Activated naive CD4-positive, alpha-beta T cell treated with anti-CD3 and anti-CD28 coated beads, Interleukin-2, amount 50 U/mL, for 72 hours (primary cell): ENCODE data around the gene TOR1AIP2. TPM values are rescaled to one million over a fixed set of nuclear protein-coding genes. Genes with fewer than 3 reads are reported as not detected.
"Not testable (repeated sequence)": the region's sequence is repeated elsewhere in the genome, so short reads cannot be mapped to it uniquely, and the experiment has no call there.

Source experiments
- ATAC-seq, 2 donors: fragments of 150-1000 bp; cut with Tn5 transposase; 2 replicates each; pipeline ENCODE4 v1.10.0; 2021; ENCODE audit warnings: mild to moderate bottlenecking in 2 of 2, moderate library complexity in 2 of 2
- DNase-seq, 2 donors: peaks; one replicate each; pipeline ENCODE4 v3.0.0; 2021 to 2022; ENCODE audit warnings: low spot score in 2 of 2
- H3K27ac Mint-ChIP-seq, 2 donors: one replicate each; pipeline ENCODE4 v1.8.0; 2022; ENCODE audit warnings: mild to moderate bottlenecking in 2 of 2, mixed read lengths in 2 of 2
- H3K36me3 Mint-ChIP-seq, 2 donors: one replicate each; pipeline ENCODE4 v1.8.0; 2022; ENCODE audit warnings: mixed read lengths in 2 of 2
- H3K9me3 Mint-ChIP-seq, 2 donors: one replicate each; pipeline ENCODE4 v1.8.0; 2022; ENCODE audit warnings: mixed read lengths in 2 of 2
- total RNA-seq, 2 donors: library from RNA; stranded (reverse); gene quantifications; one replicate each; pipeline ENCODE4 v1.2.3, GENCODE V29; 2022

TOR1AIP2 gene
- total RNA-seq, 2 donors from 2014 or later: 39.6 to 46.7 TPM

DNA sequence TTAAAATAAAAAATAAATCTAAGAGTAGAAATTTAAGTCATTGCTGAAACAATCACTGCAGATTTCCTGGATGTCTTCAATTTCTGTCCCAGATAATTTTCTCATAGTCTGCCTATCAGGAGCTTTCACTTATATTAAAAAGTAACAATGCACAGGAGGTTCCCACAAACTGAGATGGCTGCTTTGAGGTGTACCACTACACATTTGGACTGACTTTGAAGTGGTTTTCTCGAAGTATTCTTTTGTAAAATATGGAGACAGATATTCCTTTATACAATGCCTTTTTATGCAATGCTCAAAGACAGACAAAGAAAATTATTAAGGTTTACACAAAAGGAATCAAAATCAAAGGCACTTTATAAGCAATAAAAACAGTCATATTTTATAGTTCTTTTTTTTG is 24.5 kb downstream of the TOR1AIP2 start:
- no peaks in the 10 kb centered on the region for H3K9me3 Mint-ChIP-seq
- ATAC-seq: no peak
- peaks cover 5 to 12% of the 10 kb centered on the region in 2 donors for H3K36me3 Mint-ChIP-seq
- H3K27ac Mint-ChIP-seq: no peak overlapping the region
- no peak for DNase-seq

GRCh38 chr1:179848233-179848632 is 29.4 kb downstream of the TOR1AIP2 start:
- peaks cover 13 to 14% of the 10 kb centered on the region in 2 donors for H3K36me3 Mint-ChIP-seq
- no peak for ATAC-seq
- DNase-seq: no peak
- H3K27ac Mint-ChIP-seq: no peak overlapping the region
- no peaks in the 10 kb centered on the region for H3K9me3 Mint-ChIP-seq

GRCh38 chr1:179840107-179840506 is 37.5 kb downstream of the TOR1AIP2 start:
- Mint-ChIP-seq H3K9me3 (no peaks in the 10 kb centered on the region), H3K36me3 (no peaks in the 10 kb centered on the region), H3K27ac (no peak overlapping the region)
- DNase-seq (no peak), ATAC-seq (no peak)

DNA sequence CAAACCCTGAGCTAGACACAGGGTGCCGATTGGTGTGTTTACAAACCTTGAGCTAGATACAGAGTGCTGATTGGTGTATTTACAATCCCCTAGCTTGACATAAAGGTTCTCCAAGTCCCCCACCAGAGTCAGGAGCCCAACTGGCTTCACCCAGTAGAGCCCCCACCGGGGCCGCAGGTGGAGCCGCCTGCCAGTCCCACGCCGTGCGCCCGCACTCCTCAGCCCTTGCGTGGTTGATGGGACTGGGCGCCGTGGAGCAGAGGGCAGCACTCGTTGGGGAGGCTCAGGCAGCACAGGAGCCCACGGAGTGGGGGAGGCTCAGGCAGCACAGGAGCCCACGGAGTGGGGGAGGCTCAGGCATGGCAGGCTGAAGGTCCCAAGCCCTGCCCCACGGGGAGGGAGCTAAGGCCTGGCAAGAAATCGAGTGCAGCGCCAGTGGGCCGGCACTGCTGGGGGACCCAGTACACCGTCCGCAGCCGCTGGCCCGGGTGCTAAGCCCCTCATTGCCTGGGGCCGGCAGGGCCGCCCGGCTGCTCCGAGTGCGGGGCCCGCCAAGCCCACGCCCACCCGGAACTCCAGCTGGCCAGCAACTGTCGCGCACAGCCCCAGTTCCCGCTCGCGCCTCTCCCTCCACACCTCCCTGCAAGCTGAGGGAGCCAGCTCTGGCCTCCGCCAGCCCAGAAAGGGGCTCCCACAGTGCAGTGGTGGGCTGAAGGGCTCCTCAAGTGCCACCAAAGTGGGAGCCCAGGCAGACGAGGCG is 40.7 kb downstream of the TOR1AIP2 start:
- H3K36me3 Mint-ChIP-seq, H3K27ac Mint-ChIP-seq, ATAC-seq, DNase-seq, H3K9me3 Mint-ChIP-seq: not testable (repeated sequence)

- Mint-ChIP-seq H3K9me3 (no peaks in the 10 kb centered on the region), H3K27ac (peak overlapping the region; percentile 13 to 85), H3K36me3 (no peaks in the 10 kb centered on the region)
- ATAC-seq (peak; percentile 79 to 88), DNase-seq (no peak)
Observed at GRCh38 chr1:179831852-179832699, 45.5 kb downstream of the TOR1AIP2 start.

GRCh38 chr1:179831225-179831624 is 46.4 kb downstream of the TOR1AIP2 start:
- Mint-ChIP-seq H3K9me3 (no peaks in the 10 kb centered on the region), H3K27ac (peak overlapping the region; percentile 50 to 85), H3K36me3 (no peaks in the 10 kb centered on the region)
- peak in 1 of 2 donors; percentile 46 for ATAC-seq
- no peak for DNase-seq

- ATAC-seq (no peak), DNase-seq (no peak)
- Mint-ChIP-seq H3K36me3 (no peaks in the 10 kb centered on the region), H3K9me3 (no peaks in the 10 kb centered on the region), H3K27ac (peak overlapping the region in 1 of 2 donors; percentile 50)
Observed at GRCh38 chr1:179828554-179829110, 49.0 kb downstream of the TOR1AIP2 start.

DNA sequence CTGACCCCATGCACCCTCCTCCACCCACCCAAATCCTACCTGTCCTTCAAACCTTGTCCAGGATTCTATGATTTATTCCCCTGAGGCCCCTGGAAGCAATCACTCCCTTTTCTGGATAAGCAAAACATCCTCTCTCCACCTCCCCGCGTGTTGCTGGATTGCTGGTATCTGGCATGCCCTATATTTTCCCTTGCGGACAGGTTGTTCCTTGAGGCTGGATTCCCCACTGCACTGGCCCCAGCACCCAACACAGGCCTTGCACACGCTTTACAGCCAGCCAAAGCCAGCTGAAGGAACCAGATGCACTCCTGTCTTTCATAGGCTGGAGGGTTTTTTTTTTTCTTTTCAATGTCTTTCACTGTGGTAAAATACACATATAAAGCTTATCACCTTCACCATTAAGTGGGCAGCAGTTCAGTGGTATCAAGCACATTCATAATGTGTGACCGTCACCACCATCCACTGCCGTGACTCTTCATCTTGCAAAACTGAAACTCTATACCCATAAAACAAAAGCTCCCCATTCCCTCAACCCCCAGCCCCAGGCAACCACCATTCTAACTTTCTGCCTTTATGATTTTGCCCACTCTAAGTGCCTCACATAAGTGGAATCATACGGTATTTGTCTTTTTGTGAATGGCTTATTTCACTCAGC is 50.9 kb downstream of the TOR1AIP2 start:
- ATAC-seq (peak in 1 of 2 donors; percentile 11), DNase-seq (no peak)
- no peak overlapping the region for H3K27ac Mint-ChIP-seq
- no peaks in the 10 kb centered on the region for H3K9me3 Mint-ChIP-seq
- no peaks in the 10 kb centered on the region for H3K36me3 Mint-ChIP-seq

- H3K9me3 Mint-ChIP-seq: no peaks in the 10 kb centered on the region
- H3K27ac Mint-ChIP-seq: no peak overlapping the region
- ATAC-seq: no peak
- DNase-seq: no peak
- H3K36me3 Mint-ChIP-seq: no peaks in the 10 kb centered on the region
Observed at GRCh38 chr1:179825798-179826460, 51.7 kb downstream of the TOR1AIP2 start.

- no peak overlapping the region for H3K27ac Mint-ChIP-seq
- H3K9me3 Mint-ChIP-seq: no peaks in the 10 kb centered on the region
- DNase-seq (no peak), ATAC-seq (no peak)
- no peaks in the 10 kb centered on the region for H3K36me3 Mint-ChIP-seq
Observed at GRCh38 chr1:179825206-179825605, 52.4 kb downstream of the TOR1AIP2 start.

DNA sequence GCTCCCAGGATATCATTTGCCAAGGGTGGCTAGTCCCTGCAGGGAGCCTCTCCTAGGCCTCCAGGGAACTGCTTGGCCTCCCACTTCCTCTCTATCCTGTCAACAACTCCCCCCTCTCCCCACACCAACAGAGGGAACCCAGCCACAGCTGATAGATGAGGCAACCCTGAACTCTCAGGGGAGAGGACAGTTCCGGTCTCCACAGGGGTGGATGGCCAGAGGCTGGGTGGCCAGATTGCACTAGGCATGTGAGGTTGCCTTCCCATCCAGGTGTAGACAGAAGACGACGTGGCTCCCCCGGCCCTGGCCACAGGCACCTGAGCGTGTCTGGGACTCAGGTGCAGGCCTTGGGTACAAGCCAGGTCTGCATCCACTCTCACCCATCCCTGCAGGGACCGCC is 53.3 kb downstream of the TOR1AIP2 start:
- ATAC-seq (no peak), DNase-seq (peak in 1 of 2 donors; percentile 33)
- H3K9me3 Mint-ChIP-seq: no peaks in the 10 kb centered on the region
- H3K36me3 Mint-ChIP-seq: no peaks in the 10 kb centered on the region
- H3K27ac Mint-ChIP-seq: no peak overlapping the region

DNA sequence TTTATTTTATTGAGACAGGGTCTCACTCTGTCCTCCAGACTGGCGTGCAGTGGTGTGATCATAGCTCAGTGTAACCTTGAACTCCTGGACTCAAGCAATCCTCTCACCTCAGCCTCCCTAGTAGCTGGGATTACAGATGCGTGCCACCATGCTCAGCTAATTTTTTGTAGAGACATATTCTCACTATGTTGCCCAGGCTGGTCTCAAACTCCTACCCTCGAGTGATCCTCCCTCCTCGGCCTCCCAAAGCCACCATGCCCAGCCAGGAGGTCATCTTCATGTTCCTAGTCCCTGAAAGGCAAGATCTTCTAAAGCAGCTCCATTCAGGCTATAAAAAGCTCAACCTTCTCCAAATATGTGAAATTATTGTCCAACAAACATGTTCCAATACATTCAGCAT is 53.9 kb downstream of the TOR1AIP2 start:
- no peaks in the 10 kb centered on the region for H3K9me3 Mint-ChIP-seq
- ATAC-seq: no peak
- no peak for DNase-seq
- no peaks in the 10 kb centered on the region for H3K36me3 Mint-ChIP-seq
- peak overlapping the region in 1 of 2 donors; percentile 8 for H3K27ac Mint-ChIP-seq

DNA sequence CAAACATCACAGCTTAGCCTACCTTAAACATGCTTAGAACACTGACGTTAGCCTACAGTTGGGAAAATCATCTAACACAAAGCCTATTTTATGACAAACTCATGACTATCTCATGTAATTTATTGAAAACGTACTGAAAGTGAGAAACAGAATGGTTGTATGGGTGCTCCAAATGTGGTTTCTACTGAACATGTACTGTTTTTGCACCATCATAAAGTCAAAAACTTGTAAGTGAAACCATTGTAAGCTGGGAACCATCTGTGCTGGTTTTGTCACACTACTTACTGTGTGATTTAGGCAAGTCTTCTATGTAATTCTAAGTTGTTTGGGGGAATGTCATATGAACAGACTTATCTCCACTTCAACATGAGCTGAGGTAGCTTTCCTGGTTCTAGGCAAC is 55.5 kb downstream of the TOR1AIP2 start:
- ATAC-seq: no peak

DNA sequence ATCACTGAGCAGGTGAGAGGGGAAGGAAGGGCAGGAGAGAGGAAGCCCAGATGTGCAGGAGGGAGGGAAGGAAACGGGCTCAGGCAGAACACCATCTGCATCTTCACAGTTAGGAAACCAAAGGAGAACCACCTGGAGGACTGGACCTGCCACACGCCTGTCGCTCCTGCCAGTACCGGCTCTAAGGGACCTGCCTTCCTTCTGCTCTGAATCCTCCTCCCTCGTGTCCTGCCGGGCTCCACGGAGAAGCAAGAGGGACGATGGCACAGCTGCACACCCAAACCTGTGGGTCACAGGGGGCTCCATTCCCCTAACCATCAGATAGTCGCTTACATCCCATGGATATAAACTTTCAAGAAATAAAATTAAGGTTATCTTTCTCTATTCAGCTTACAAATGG is 56.1 kb downstream of the TOR1AIP2 start:
- H3K27ac Mint-ChIP-seq: no peak overlapping the region
- no peak for ATAC-seq
- no peaks in the 10 kb centered on the region for H3K9me3 Mint-ChIP-seq
- DNase-seq: peak in 1 of 2 donors; percentile 20
- H3K36me3 Mint-ChIP-seq: no peaks in the 10 kb centered on the region

More for the DNA sequence above, 55.5 kb downstream of the TOR1AIP2 start:
- no peak for DNase-seq
- H3K36me3 Mint-ChIP-seq: no peaks in the 10 kb centered on the region
- H3K27ac Mint-ChIP-seq: no peak overlapping the region
- H3K9me3 Mint-ChIP-seq: no peaks in the 10 kb centered on the region

DNA sequence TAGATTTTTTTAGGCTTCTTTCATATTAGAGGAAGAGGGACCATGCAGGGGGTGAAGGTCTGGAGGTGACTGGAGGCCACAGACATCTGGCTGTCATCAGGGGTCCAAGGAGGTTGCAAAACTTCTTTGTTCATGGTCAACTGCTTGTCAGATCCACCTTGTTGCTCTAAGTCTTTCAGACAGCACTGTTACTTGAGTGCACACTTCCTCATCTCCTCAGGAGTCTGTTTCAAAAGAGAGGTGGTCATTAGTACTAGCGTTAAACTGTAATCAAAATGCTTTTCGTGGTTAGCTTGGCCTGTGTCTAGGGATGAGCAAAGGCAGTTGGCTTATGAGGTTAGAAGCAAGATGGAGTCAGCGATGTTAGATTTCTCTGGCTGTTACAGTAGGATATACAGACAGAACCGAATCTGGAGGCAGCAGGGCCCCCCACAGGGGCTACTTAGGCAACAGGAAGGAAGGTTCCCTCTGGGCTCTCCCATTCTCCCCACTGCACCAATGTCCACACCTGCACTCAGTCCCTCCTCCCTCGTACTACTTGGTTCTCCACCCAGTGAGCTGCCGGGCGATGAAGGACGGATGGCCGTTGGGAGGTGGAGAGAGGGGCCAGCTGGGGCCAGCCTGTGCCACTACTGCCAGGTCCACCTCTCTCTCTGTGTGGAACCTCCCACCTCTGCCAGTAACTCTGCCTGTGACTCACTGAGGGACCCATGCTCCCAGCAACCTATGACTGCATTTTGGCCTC is 57.2 kb downstream of the TOR1AIP2 start:
- DNase-seq: no peak
- Mint-ChIP-seq H3K9me3 (no peaks in the 10 kb centered on the region), H3K36me3 (no peaks in the 10 kb centered on the region), H3K27ac (no peak overlapping the region)
- ATAC-seq: no peak

DNA sequence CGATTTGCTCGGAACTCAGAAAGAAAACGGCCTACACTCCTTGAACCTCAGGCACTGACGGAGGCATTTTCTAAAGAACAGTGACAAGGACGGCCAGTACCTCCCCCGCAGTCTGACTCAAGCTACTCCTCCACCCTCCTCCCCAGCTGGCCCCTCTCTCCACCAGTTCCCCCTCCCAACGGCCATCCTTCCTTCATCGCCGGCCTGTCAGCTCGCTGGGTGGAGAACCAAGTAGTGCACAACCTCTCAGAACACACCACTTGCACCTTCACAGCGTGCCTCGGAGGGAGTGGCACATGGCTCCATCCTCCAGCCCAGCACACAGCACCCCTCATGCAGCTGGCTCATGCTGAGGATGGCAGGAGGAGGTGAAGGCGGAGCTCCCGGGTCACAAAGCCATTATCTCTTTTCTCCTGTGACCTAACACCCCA is 58.8 kb downstream of the TOR1AIP2 start:
- H3K27ac Mint-ChIP-seq: no peak overlapping the region
- DNase-seq: no peak

More for the DNA sequence above, 58.8 kb downstream of the TOR1AIP2 start:
- ATAC-seq: no peak
- Mint-ChIP-seq H3K36me3 (no peaks in the 10 kb centered on the region), H3K9me3 (no peaks in the 10 kb centered on the region)
